ENCODE results near the gene CTSO.

Gene CTSO

DNA sequence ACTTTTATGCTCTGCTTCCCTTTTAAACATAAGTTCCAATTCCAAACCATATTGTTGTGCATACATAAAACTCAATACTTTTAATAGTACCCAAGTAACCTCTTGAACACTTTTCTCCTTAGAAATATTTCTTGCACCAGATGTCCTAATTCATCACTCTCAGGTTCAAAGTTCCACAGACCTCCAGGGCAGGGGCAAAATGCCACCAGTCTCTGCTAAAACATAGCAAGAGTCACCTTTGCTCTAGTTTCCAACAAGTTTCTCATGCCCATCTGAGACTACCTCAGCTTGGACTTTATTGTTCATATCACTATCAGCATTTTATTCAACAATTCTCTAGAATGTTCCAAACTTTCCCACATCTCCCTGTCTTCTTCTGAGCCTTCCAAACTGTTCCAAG is 73.9 kb downstream of the CTSO start:
- TF ChIP-seq GATA3 (IDR thresholded peaks at IDR 0.05; ENCODE audit: low read depth, low read length) (no peak), GATA2 (IDR thresholded peaks at IDR 0.05; ENCODE audit: low read depth, low read length) (no peak)

- TF ChIP-seq GATA3 (IDR thresholded peaks at IDR 0.05; ENCODE audit: low read depth, low read length) (no peak), GATA2 (IDR thresholded peaks at IDR 0.05; ENCODE audit: low read depth, low read length) (no peak)
These were observed 75.1 kb downstream of the CTSO start for GRCh38 chr4:155878611-155879010.

GRCh38 chr4:155877971-155878370 is 75.7 kb downstream of the CTSO start:
- TF ChIP-seq GATA2 (IDR thresholded peaks at IDR 0.05; ENCODE audit: low read depth, low read length) (no peak), GATA3 (IDR thresholded peaks at IDR 0.05; ENCODE audit: low read depth, low read length) (no peak)

GRCh38 chr4:155875878-155876277 is 77.8 kb downstream of the CTSO start:
- TF ChIP-seq GATA2 (IDR thresholded peaks at IDR 0.05; ENCODE audit: low read depth, low read length) (no peak), GATA3 (IDR thresholded peaks at IDR 0.05; ENCODE audit: low read depth, low read length) (no peak)

Measured in SH-SY5Y (cell line).